HCT116 (cell line): ENCODE data around the gene SRSF2. TPM values are rescaled to one million over a fixed set of nuclear protein-coding genes. Genes with fewer than 3 reads are reported as not detected.

ENCODE experiments used
- ATAC-seq: fragments of 200-7000 bp; cut with Tn5 transposase; 2 replicates; pipeline ENCODE4 v1.9.1; 2020; ENCODE audit warnings: mild to moderate bottlenecking, moderate library complexity
- BruUV-seq: library from RNA; stranded (reverse); fragments of 400-500 nt; replicated peaks from 2 replicates; lab custom pipeline; 2021; lab: Mats Ljungman, UMichigan
- CTCF ChIA-PET: fragments of 300-600 bp; sonication (Branson Sonifier 250); formaldehyde crosslinking; loops from one replicate; lab custom pipeline; 2021; ENCODE audit warnings: antibody characterized with exemption; lab: Charles Lee
- POLR2A ChIA-PET: fragments of 300-600, 350-600 bp; sonication (Branson Sonifier 250); formaldehyde crosslinking; loops from one replicate; lab custom pipeline; 2021; ENCODE audit warnings: antibody characterized with exemption; lab: Charles Lee
- RAD21 ChIA-PET, 2 experiments: fragments of 300-600 bp; sonication (Branson Sonifier 250); formaldehyde crosslinking; loops; one replicate each; lab custom pipeline; 2023; ENCODE audit warnings: low total read pairs in 2 of 2; ENCODE audit not compliant: uncharacterized antibody in 2 of 2, unreplicated experiment in 2 of 2, low non-redundant PET in 1 of 2; lab: Charles Lee
- DNase-seq: peaks from one replicate; pipeline ENCODE4 v3.0.0-alpha.2; 2010; ENCODE audit warnings: low read depth, low spot score
- H2AFZ ChIP-seq: fragments of 200-600 bp; shearing (Covaris generic), sonication (generic); 2 replicates; pipeline ENCODE4 v1.6.1; 2017; ENCODE audit warnings: low read depth, mixed run types, mixed read lengths, antibody characterized with exemption, low read length; ENCODE audit not compliant: poor library complexity, severe bottlenecking
- H3K27ac ChIP-seq: 2 replicates; pipeline ENCODE4 v1.5.1; 2012; ENCODE audit warnings: low read depth, low read length
- H3K27me3 ChIP-seq: fragments of 200-600 bp; sonication (generic); 2 replicates; pipeline ENCODE4 v1.6.1; 2016; ENCODE audit warnings: mixed run types, low read length, mixed read lengths; ENCODE audit not compliant: insufficient read depth
- H3K36me3 ChIP-seq, 2 experiments: fragments of 200-500 bp in 1 of 2; fragments of 200-600 bp in 1 of 2; sonication (Bioruptor generic) in 1 of 2; sonication (generic) in 1 of 2; 2 replicates each; pipeline versions ENCODE4 v1.5.1 to v1.6.1; 2014 to 2016; ENCODE audit warnings: low read length in 2 of 2, inconsistent platforms in 1 of 2, mixed read lengths in 1 of 2, mixed run types in 1 of 2; ENCODE audit not compliant: insufficient read depth in 2 of 2, control insufficient read depth in 1 of 2
- H3K4me1 ChIP-seq, 2 experiments: fragments of 200-600 bp in 1 of 2; sonication (generic) in 1 of 2; 2 replicates each; pipeline versions ENCODE4 v1.5.1 to v1.6.1; 2012 to 2017; ENCODE audit warnings: low read length in 2 of 2, inconsistent platforms in 1 of 2, mild to moderate bottlenecking in 1 of 2, mixed read lengths in 1 of 2, mixed run types in 1 of 2, moderate library complexity in 1 of 2; ENCODE audit not compliant: insufficient read depth in 2 of 2, control insufficient read depth in 1 of 2
- H3K4me2 ChIP-seq: fragments of 200-600 bp; sonication (generic); 2 replicates; pipeline ENCODE4 v1.6.1; 2017; ENCODE audit warnings: mixed run types, low read length, mixed read lengths
- H3K4me3 ChIP-seq, 2 experiments: fragments of 200-600 bp in 1 of 2; sonication (generic) in 1 of 2; replicated peaks in 1 of 2; 2 replicates each; pipeline ENCODE4 v1.5.1; 2011 to 2016; ENCODE audit warnings: low read length in 2 of 2, control low read depth in 1 of 2, low read depth in 1 of 2, mild to moderate bottlenecking in 1 of 2, mixed read lengths in 1 of 2, mixed run types in 1 of 2
- H3K79me2 ChIP-seq: fragments of 200-600 bp; sonication (generic); 2 replicates; pipeline ENCODE4 v1.6.1; 2017; ENCODE audit warnings: mild to moderate bottlenecking, mixed run types, low read length, moderate library complexity, mixed read lengths; ENCODE audit not compliant: insufficient read depth
- H3K9ac ChIP-seq: fragments of 200-600 bp; sonication (generic); 2 replicates; pipeline ENCODE4 v1.6.1; 2016; ENCODE audit warnings: low read length, mixed read lengths
- H3K9me2 ChIP-seq: fragments of 200-600 bp; sonication (generic), shearing (Covaris generic); 2 replicates; pipeline ENCODE4 v1.6.1; 2017; ENCODE audit warnings: mixed run types, mild to moderate bottlenecking, moderate library complexity; ENCODE audit not compliant: insufficient read depth
- H3K9me3 ChIP-seq, 2 experiments: fragments of 200-500 bp in 1 of 2; fragments of 200-600 bp in 1 of 2; sonication (Bioruptor generic) in 1 of 2; sonication (generic) in 1 of 2; 2 replicates each; pipeline ENCODE4 v1.6.1; 2014 to 2017; ENCODE audit warnings: low read length in 2 of 2, mixed read lengths in 2 of 2, inconsistent platforms in 1 of 2, low read depth in 1 of 2, mild to moderate bottlenecking in 1 of 2, mixed run types in 1 of 2, moderate library complexity in 1 of 2; ENCODE audit not compliant: control insufficient read depth in 1 of 2, insufficient read depth in 1 of 2
- H4K20me1 ChIP-seq: fragments of 200-600 bp; sonication (generic), shearing (Covaris generic); 2 replicates; pipeline ENCODE4 v1.6.1; 2017; ENCODE audit warnings: mixed run types, mild to moderate bottlenecking, moderate library complexity; ENCODE audit not compliant: insufficient read depth
- ATF3 ChIP-seq: IDR thresholded peaks from 2 replicates; pipeline ENCODE4 v1.6.1; 2012
- CBX3 ChIP-seq: IDR thresholded peaks from 2 replicates; pipeline ENCODE4 v1.6.1; 2012; ENCODE audit warnings: low read depth
- CEBPB ChIP-seq: IDR thresholded peaks from 2 replicates; pipeline ENCODE4 v1.6.1; 2012; ENCODE audit warnings: low read depth
- CTCF ChIP-seq, 3 experiments: fragments of 200-600 bp in 1 of 3; sonication (generic) in 1 of 3; IDR thresholded peaks in 2 of 3; conservative IDR thresholded peaks in 1 of 3; 2 replicates each; pipeline ENCODE4 v1.5.1; 2012 to 2017; ENCODE audit warnings: low read depth in 2 of 3, low read length in 2 of 3, antibody characterized with exemption in 1 of 3, borderline replicate concordance in 1 of 3, control low read depth in 1 of 3, mild to moderate bottlenecking in 1 of 3, mixed read lengths in 1 of 3, mixed run types in 1 of 3, moderate library complexity in 1 of 3; ENCODE audit not compliant: insufficient read depth in 1 of 3
- ELF1 ChIP-seq: IDR thresholded peaks from 2 replicates; pipeline ENCODE4 v1.6.1; 2012; ENCODE audit warnings: low read depth, borderline replicate concordance
- EZH2phosphoT487 ChIP-seq: fragments of 200-600 bp; IDR thresholded peaks from 2 replicates; pipeline ENCODE4 v1.6.1; 2018; ENCODE audit warnings: antibody characterized with exemption, borderline replicate concordance
- FOSL1 ChIP-seq: IDR thresholded peaks from 2 replicates; pipeline ENCODE4 v1.6.1; 2012; ENCODE audit warnings: low read depth
- JUND ChIP-seq: IDR thresholded peaks from 2 replicates; pipeline ENCODE4 v1.6.1; 2012
- POLR2A ChIP-seq: IDR thresholded peaks from 2 replicates; pipeline ENCODE4 v1.7.0; 2011; ENCODE audit warnings: borderline replicate concordance; ENCODE audit not compliant: insufficient read depth, insufficient read length; ENCODE audit errors: extremely low read depth
- POLR2AphosphoS5 ChIP-seq: IDR thresholded peaks from 2 replicates; pipeline ENCODE4 v1.6.1; 2011; ENCODE audit warnings: mild to moderate bottlenecking, low read depth, low read length, moderate library complexity
- SIN3A ChIP-seq: IDR thresholded peaks from 2 replicates; pipeline ENCODE4 v1.6.1; 2012; ENCODE audit warnings: low read depth
- SP1 ChIP-seq: IDR thresholded peaks from 2 replicates; pipeline ENCODE4 v1.6.1; 2012; ENCODE audit warnings: low read depth
- SRF ChIP-seq: IDR thresholded peaks from 2 replicates; pipeline ENCODE4 v1.6.1; 2012; ENCODE audit warnings: low read depth
- TCF7L2 ChIP-seq: IDR thresholded peaks from 2 replicates; pipeline ENCODE4 v1.7.0; 2011; ENCODE audit warnings: borderline replicate concordance, inconsistent platforms; ENCODE audit not compliant: insufficient read depth, insufficient read length; ENCODE audit errors: extremely low read depth
- intact Hi-C: fragments of 100-400 bp; cut with micrococcal nuclease; formaldehyde crosslinking; loops from 2 replicates; pipeline ENCODE4 v1.10.0; 2022
- total RNA-seq: library from RNA; stranded (reverse); gene quantifications from one replicate; pipeline ENCODE4 v1.2.1, GENCODE V29; 2021; ENCODE audit not compliant: unreplicated experiment
- TF ChIP-seq, protein P1 (sequence below): IDR thresholded peaks from 2 replicates; pipeline ENCODE4 v1.6.1; 2012
- TF ChIP-seq, protein P2 (sequence below): IDR thresholded peaks from 2 replicates; pipeline ENCODE4 v1.6.1; 2012; ENCODE audit warnings: low read depth

Gene SRSF2
- total RNA-seq, 1 experiment from 2014 or later: 422 TPM

- TF ChIP-seq ELF1 (no peak; the same call in 1 of the 2 replicates), SRF (no peak; the same call in 1 of the 2 replicates), CBX3 (no peak; the same call in 1 of the 2 replicates), CEBPB (no peak), ATF3 (no peak), SIN3A (peak; percentile 100), POLR2A (peak; percentile 100)
- TF ChIP-seq, protein P1, sequence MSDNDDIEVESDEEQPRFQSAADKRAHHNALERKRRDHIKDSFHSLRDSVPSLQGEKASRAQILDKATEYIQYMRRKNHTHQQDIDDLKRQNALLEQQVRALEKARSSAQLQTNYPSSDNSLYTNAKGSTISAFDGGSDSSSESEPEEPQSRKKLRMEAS: peak; percentile 94
Observed at GRCh38 chr17:76737082-76737675, at the start of gene SRSF2 (continued).

DNA sequence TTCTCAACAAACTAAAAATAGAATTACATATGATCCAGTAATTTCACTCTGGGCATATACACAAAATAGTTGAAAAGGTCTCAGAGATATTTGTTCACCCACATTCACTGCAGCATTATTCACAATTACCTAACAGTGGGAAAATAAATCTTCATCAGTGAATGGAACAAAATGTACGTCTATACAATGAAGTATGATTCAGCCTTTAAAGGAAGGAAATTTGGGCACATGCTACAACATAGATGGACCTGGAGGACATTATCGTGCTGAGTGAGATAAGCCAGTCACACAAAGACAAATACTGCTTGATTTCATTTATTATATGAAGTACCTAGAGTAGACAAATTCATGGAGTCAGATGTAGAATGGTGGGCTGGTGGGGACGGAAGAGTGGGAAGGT, 47.8 kb upstream of the SRSF2 start:
- H3K9ac ChIP-seq: no peak overlapping the region
- ChIA-PET RAD21 (no interaction called here), POLR2A (no interaction called here), CTCF (no interaction called here)
- intact Hi-C loops: no loop called here
- ATAC-seq (no peak), DNase-seq (no peak)
- no peaks in the 10 kb centered on the region for H3K9me3 ChIP-seq
- no peak overlapping the region for H3K4me3 ChIP-seq
- no peak overlapping the region for H3K4me2 ChIP-seq
- H4K20me1 ChIP-seq: no peaks in the 10 kb centered on the region
- peaks cover 22 to 39% of the 10 kb centered on the region in 2 experiments for H3K4me1 ChIP-seq
- H3K36me3 ChIP-seq: no peaks in the 10 kb centered on the region
- H3K9me2 ChIP-seq: no peaks in the 10 kb centered on the region
- no peak for TF ChIP-seq FOSL1
- no peak for TF ChIP-seq CEBPB
- TF ChIP-seq, protein P1: no peak
- TF ChIP-seq CTCF (IDR thresholded peaks at IDR 0.05 in 2 of 3, conservative IDR thresholded peaks at IDR 0.05 in 1 of 3; ENCODE audit: borderline replicate concordance in 1 of 3, insufficient read depth in 1 of 3, low read depth in 2 of 3, low read length in 2 of 3): no peak
- no peak for TF ChIP-seq CBX3
- TF ChIP-seq, protein P2, sequence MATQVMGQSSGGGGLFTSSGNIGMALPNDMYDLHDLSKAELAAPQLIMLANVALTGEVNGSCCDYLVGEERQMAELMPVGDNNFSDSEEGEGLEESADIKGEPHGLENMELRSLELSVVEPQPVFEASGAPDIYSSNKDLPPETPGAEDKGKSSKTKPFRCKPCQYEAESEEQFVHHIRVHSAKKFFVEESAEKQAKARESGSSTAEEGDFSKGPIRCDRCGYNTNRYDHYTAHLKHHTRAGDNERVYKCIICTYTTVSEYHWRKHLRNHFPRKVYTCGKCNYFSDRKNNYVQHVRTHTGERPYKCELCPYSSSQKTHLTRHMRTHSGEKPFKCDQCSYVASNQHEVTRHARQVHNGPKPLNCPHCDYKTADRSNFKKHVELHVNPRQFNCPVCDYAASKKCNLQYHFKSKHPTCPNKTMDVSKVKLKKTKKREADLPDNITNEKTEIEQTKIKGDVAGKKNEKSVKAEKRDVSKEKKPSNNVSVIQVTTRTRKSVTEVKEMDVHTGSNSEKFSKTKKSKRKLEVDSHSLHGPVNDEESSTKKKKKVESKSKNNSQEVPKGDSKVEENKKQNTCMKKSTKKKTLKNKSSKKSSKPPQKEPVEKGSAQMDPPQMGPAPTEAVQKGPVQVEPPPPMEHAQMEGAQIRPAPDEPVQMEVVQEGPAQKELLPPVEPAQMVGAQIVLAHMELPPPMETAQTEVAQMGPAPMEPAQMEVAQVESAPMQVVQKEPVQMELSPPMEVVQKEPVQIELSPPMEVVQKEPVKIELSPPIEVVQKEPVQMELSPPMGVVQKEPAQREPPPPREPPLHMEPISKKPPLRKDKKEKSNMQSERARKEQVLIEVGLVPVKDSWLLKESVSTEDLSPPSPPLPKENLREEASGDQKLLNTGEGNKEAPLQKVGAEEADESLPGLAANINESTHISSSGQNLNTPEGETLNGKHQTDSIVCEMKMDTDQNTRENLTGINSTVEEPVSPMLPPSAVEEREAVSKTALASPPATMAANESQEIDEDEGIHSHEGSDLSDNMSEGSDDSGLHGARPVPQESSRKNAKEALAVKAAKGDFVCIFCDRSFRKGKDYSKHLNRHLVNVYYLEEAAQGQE: no peak
- TF ChIP-seq JUND: no peak
- no peak for TF ChIP-seq TCF7L2
- TF ChIP-seq POLR2AphosphoS5: no peak
- TF ChIP-seq ATF3: no peak
- no peak for TF ChIP-seq EZH2phosphoT487
- no peak for TF ChIP-seq SRF
- no peak for TF ChIP-seq ELF1
- no peak for TF ChIP-seq POLR2A
- TF ChIP-seq SP1: no peak
- BruUV-seq: no TSS peak
- no peak overlapping the region for H2AFZ ChIP-seq
- no peaks in the 10 kb centered on the region for H3K79me2 ChIP-seq
- no peak overlapping the region for H3K27ac ChIP-seq
- H3K27me3 ChIP-seq: no peaks in the 10 kb centered on the region
